ENCODE measurements around the gene CALN1.

CALN1 gene

DNA sequence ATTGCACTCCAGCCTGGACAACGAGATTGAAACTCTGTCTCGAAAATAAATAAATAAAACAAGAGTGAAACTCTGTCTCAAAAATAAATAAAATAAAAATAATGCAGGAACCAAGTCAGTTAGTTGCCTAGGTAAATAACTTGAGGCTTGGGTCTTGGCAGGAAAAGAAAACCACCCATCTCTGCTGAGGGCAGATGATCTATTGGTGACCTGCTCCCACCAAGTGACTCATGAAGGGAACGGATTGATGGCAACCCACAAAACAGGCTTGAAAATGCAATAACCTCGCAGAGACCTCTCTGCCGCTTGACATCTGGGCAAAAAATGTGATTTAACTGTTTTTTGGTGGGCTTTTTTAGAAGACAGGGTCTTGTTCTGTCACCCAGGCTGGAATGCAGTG lies 86.6 kb downstream of the CALN1 start:
- DNase-seq (ENCODE audit: low spot score): no peak

GRCh38 chr7:72321637-72322036 lies 90.5 kb downstream of the CALN1 start:
- no peak for DNase-seq (ENCODE audit: low spot score)

DNA sequence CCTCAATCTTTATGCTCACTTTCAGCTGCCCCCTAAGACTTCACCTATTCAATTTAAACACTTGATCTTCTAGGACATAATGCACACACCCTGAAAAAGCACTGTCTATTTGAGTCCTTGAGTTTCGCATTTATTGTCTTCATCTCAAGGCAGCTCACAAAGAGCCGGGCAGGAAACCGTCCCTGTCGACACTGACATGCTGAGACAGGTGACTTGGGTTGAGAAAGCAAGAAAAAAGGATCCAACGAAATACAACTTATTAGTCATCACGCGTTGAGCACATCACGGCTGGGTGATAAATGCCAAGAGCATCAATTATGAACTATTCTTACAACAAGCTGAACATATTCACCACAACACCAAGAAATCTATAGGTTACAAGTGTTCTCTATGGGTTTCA lies 91.1 kb downstream of the CALN1 start:
- no peak for DNase-seq (ENCODE audit: low spot score)

GRCh38 chr7:72317341-72317740 lies 94.8 kb downstream of the CALN1 start:
- DNase-seq (ENCODE audit: low spot score): no peak

DNA sequence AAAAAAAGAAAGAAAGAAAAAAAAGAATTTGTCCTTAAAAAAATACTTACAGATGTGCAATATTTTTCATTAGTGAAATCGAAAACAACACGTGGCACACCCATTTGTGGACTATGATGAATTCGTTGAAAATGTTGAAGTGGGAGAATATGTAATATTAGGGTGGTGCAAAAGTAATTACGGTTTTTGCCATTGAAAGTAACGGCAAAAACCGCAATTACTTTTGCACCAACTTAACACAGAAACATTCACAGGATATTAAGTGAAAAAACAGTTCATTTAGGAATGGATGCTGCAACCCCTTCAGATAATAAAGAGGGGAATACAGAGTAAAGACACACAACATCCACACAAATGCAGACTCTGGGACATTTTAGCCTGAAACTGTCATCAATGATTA lies 96.0 kb downstream of the CALN1 start:
- no peak for DNase-seq (ENCODE audit: low spot score)

DNA sequence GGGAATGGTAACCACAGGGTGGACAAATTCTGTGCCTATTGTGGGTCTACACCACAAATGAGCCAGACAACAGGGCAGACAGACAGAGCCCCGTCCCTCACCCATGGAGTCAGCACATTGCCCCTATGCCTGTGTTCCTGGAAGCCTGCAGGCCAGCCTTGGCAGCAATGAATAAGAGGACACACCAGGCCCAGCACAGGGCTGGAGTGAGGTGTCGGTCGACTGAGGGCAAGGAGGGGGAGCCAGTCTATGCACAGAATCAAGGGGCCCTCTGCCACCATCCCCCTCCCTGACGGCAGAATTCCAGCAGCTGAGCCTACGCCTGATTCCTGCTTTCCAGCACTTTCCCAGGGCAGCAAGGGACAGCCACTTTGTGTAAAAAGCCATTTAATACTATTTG lies 98.2 kb downstream of the CALN1 start:
- no peak for DNase-seq (ENCODE audit: low spot score)

DNA sequence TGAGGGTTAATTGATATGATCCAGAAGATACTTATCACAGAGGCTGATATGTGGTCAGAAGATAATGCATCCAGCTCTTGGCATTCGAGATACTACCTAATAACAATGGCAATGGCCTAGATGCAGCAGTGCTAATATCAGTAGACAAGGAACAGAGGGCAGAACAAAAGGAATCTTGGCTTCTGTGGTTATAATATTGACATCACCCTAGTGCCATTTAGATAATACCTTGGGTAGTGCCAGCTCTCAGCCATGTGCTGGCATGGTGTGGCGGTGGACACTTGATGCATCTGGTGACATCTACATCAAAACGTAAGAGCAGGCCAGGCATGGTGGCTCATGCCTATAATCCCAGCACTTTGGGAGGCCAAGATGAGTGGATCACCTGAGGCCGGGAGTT lies 101.8 kb downstream of the CALN1 start:
- DNase-seq (ENCODE audit: low spot score): no peak

GRCh38 chr7:72309476-72309875 lies 102.7 kb downstream of the CALN1 start:
- DNase-seq (ENCODE audit: low spot score): no peak

DNA sequence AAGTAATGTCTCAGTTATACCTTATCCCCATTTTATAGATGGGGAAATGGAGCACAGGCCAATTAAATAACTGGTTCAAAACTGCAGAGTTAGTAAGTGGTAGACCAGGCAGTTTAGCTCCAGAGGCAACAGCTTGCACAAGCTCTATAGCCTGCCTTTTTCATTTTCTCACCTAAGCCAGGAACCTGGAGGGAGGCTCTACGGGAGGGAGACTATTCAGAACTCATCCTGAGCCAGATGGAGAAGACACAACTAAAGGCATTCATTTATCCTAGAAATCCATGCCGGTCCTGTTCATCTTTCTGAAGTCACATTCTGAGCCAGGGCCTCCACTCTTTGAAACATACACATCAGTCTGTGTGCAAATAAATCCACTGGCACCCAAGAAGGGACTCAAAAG lies 103.2 kb downstream of the CALN1 start:
- DNase-seq (ENCODE audit: low spot score): no peak

DNA sequence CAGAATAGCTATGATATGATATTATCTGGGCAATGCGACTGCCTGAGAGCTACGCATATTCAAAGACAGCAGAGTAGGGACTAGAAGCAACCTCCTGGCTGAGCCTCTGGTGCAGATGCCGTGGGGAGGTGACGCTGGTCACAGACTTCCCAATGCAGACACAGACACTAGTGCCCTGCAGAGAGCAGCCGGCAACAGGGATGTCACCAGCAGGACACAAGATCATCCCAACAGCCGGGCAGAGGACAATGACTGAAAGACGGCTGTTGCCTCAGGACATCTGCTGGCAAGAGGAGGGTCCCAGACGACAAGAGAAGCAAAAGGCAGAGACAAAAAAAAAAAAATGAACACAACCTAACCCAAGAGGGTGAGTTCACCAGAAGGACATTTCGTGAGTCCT lies 104.6 kb downstream of the CALN1 start:
- no peak for DNase-seq (ENCODE audit: low spot score)

DNA sequence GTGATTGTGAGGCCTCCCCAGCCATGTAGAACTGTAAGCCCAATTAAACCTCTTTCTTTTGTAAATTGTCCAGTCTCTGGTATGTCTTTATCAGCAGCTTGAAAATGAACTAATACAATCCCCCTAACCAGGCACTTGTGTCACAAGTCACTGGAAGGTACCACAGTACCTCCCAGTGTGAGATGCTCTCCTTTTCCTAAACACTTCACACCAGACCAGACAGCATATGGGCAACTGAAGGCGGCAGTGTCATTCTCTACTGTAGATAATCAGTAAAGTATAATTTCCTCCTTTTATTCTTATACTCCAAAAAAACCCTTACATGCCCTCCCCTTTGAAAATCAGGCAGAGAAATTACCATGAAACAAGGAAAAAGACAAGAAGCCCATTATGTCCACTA lies 113.2 kb downstream of the CALN1 start:
- DNase-seq (ENCODE audit: low spot score): no peak

DNA sequence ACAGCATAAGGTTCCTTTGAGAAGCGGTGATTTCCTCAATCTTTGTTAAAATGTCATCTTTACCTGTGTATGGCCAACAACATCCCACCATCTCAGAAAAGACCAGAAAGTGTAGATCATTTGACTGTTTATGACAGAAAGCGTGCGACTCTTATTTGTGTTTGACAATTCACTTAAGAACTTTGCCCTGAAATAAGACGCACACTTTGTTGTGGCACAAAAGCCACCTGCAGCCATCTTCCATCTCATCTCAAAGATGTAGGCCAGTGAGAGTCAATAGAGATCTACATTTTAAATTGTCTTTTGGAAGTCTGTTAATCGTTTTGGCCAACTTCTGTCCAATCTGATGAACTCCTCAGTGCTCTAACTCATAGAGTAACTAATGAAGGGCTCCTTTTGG lies 114.0 kb downstream of the CALN1 start:
- DNase-seq (ENCODE audit: low spot score): no peak

DNA sequence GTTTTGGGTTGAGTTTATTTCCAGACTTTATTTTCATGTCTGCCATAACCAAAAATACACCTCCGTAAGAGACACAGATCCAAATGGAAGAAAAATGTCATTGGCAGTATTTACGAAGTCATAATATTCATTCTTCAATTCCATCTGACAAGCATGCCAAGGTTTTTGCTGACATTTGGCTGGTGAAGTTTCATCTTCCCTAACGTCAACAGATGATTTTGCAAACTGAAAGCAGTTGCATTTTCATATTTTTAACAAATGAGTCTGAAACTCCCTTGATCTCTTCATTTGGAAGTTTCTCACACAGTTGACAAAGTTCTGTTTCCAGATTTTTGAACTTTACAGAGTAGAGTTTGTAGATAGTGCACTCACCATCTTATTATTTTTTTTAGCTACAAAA lies 114.5 kb downstream of the CALN1 start:
- DNase-seq (ENCODE audit: low spot score): no peak

GRCh38 chr7:72292794-72293193 lies 119.3 kb downstream of the CALN1 start:
- DNase-seq (ENCODE audit: low spot score): no peak

DNA sequence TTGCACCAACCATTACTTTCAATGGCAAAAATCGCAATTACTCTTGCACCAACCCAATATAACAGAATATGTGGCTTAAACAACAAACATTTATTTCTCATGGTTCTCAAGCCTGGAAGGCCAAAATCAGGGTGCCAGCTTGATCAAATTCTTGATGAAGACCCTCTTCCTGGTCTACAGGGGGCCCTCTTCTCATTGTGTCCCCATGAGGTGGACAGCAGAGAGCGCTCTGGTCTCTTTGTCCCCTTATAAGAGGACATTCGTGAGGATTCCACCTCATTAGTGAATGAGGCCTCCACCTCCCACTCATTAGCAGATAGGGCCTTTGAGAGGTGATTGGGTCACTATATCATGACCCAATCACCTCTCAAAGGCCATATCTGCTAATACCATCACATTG lies 120.0 kb downstream of the CALN1 start:
- DNase-seq (ENCODE audit: low spot score): no peak

DNA sequence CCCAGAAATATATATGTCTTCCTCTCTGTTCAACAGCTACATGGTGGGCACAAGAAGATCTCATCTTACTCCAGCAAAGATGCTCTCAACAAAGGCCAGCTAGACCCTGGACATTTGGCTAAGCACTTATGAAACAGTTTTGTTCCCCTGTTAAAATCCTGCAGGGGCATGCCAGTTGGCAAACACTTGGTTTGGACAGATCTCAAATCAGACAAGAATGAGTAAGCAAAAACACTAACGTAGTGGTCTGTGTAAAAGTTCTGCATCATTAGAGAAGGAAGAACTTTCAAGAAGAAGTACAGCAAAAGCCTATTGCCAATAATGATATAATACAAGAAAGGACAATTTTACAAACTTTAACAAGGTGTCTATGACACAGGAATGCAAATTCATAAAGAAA lies 125.6 kb downstream of the CALN1 start:
- DNase-seq (ENCODE audit: low spot score): no peak

DNA sequence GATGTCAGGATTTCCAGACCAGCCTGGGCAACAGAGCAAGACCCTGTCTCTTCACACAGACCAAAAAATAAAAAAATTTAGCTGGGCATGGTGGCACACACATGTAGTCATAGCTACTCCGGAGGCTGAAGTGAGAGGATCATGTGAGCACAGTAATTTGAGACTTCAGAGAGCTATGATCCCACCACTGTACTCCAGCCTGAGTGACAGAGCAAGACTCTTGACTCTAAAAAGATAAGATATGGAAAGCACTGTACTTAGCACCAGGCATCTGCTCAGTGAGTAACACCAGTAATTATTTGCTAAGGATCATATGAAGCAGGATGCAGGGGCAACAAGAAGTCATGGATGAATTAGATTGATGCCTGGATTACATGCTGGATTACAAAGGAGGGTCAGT lies 128.8 kb downstream of the CALN1 start:
- DNase-seq (ENCODE audit: low spot score): no peak

- DNase-seq (ENCODE audit: low spot score): no peak
These were observed 130.8 kb downstream of the CALN1 start for GRCh38 chr7:72281308-72281707.

DNA sequence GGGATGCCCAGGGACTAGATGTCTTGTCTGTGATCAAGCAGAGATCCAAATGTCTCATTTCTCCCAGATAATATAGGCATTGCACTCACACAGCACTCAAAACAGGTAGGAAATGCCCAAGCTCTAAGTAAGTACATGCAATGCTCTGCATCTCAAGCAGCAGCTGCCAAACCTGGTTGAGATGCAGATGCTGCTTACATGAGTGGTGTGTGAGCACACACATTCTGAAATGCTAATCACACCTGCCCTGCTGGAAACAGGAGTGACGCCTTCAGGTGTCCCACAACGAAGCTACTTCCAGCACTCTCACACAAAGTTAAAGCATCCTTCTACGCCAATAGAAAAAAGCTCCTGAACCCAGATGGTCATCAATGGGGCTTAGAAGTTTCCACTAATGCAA lies 132.9 kb downstream of the CALN1 start:
- no peak for DNase-seq (ENCODE audit: low spot score)

GRCh38 chr7:72278550-72278949 lies 133.6 kb downstream of the CALN1 start:
- no peak for DNase-seq (ENCODE audit: low spot score)

GRCh38 chr7:72275382-72276070 lies 136.6 kb downstream of the CALN1 start:
- no peak for DNase-seq (ENCODE audit: low spot score)

GRCh38 chr7:72272479-72272878 lies 139.7 kb downstream of the CALN1 start:
- no peak for DNase-seq (ENCODE audit: low spot score)

DNA sequence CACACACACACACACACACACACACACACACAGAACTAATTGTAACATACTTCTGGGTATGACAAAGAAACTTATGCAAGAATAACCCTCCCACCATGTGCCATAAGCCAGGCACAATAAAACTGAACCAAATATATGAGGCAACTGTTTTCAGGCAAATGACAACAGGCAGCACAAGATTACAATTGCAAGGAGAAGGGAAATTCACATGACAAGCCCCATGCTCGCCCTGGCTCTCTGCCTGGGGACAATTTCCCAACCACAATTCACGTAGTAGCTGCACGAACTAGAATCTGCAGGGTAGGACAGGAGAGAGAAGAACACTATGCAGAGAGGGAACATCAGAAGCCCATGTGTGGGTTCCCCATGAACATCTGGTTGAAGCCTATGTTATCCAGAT lies 143.3 kb downstream of the CALN1 start:
- DNase-seq (ENCODE audit: low spot score): no peak

DNA sequence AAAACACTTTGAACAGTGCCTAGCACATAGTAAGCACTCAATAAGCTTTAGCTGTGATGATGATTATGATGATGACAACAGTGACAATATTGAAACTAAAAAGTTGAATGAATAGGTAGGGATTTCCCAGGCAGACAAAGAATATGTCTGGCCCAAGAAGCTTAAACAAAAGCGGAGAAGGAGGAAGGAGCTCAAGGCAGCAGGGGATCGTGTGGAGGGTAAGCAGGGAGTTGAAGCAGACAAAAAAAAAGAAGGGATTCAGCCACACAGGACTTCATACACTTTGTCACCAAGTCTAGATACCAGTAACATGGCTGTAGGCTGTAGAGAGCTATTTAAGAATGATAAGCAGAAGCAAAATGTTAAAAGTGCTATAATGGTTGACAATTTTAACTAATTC lies 144.0 kb downstream of the CALN1 start:
- DNase-seq (ENCODE audit: low spot score): no peak

DNA sequence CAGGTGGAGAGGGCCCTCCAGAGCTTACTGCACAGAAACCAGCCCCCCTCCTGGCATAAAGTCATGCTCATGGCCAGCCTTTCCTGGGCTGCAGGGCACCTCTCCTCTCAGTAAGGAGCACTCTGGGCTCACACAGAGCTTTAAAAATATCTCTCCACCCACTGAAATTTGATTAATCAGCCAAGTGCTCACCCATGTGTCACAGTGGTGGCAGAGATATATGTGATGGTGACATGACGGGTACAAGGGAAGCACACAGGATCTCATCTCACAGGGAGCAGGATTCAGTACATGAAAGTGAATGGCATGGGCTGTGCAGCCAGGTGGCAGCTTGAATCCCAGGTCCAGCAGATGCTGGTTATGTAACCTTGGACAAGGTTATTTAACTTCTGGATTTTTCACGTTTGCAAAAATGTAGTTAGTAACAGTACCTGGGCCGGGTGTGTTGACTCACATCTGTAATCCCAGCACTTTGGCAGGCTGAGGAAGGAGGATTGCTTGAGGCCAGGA lies 144.8 kb downstream of the CALN1 start:
- no peak for DNase-seq (ENCODE audit: low spot score)
